TTC549 (cell line): ENCODE results near the gene ABT1.
"Not testable (repeated sequence)": the region's sequence is repeated elsewhere in the genome, so short reads cannot be mapped to it uniquely, and the experiment has no call there.

Source experiments
- FAIRE-seq: peaks from 2 replicates; lab custom pipeline; 2012; peaks lifted over from hg19 to GRCh38; lab: Jason Lieb, UNC

ABT1 gene

DNA sequence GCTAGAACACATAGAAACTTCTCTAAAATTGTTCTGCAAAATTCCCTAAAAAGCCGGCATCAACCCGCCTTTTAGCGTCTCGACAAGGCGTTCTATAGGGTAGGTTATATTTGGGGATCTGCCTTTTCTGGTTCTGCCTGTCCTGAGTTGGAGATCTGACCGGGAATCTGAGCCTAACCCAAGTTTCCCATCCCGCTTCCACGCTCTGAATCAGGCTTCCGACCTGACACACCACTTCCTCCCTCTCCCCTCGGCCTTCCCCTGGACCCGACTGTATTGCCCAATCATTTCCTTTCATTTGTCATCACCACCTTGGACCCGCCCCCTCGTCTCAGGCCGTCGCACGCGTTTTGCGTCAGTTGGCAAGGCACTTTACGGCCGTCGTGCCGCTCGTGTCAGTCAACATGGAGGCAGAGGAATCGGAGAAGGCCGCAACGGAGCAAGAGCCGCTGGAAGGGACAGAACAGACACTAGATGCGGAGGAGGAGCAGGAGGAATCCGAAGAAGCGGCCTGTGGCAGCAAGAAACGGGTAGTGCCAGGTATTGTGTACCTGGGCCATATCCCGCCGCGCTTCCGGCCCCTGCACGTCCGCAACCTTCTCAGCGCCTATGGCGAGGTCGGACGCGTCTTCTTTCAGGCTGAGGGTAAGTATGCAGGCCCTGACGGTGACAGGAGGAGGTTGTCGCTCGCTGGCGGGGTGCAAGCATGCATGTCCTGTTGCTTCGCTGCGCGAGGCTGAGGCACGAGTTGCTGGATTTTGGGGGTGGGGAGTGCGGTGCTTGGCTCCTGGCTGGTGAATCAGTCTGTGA lies at the start of gene ABT1:
Gene ABT1 (plus strand): TSS at position 375 of the 810 bp plus-strand sequence. CDS start 30 bp downstream, at position 405.
- FAIRE-seq = peak; percentile 86

- FAIRE-seq = not testable (repeated sequence)
Measured at GRCh38 chr6:26547363-26547762, 49.4 kb upstream of the ABT1 start.

GRCh38 chr6:26550250-26550993 lies 46.3 kb upstream of the ABT1 start:
- no peak for FAIRE-seq

DNA sequence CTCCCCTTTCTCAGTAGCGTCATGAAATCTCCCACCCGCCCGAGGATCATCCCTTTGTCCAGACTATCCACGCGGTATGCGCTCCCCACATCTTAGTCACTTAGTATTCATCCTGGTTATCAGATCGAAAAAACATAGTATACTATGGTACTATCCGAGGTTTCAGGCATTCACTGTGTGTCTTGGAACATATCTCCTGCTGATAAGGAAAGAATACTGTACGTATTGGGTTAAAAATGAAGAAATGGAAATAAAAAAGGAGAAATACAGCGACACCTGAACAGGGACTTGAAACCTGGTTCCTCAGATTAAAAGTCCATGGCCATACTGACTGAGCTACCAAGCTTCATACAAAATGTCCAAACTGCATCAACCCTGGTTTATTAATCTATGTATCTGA lies 44.5 kb upstream of the ABT1 start:
- FAIRE-seq = no peak

DNA sequence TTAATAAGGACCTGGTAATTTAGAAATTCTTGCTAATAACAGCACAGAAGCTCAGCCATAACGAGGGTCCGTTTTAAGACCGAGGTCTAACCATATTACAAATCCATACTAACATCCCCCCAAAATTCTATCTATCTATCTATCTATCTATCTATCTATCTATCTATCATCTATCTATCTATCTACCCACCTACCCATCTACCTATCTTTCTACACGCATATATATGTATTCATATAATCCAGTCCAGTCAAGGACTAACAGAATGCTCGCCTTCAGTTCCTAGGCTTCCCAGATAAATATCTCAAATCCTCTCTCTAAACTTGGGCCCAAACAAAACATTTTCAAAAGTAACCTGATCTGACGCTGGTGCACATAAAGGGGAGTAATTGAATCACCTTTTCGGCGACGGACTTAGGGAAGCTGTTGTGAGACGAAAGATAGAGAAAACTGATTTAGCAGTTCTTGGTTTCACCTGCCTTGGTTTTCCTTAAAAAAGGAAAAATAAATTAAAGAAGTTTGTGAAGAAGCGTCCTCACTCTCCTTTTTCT lies 44.0 kb upstream of the ABT1 start:
- no peak for FAIRE-seq

DNA sequence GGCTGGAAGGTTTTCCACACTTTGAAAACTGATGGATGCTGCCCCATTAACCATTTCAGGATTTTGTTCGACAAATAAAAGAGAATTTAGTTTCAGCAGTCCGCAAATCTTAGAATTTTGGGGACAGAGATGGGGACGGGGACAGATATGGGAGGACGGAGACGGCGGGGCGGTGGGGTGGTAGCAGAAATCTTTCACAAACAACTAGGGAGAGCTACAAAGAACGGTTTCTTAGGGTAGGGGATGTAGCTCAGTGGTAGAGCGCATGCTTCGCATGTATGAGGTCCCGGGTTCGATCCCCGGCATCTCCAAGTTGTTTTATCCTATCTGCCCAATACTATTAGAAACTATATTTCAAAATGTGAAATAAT lies 43.5 kb upstream of the ABT1 start:
- no peak for FAIRE-seq

DNA sequence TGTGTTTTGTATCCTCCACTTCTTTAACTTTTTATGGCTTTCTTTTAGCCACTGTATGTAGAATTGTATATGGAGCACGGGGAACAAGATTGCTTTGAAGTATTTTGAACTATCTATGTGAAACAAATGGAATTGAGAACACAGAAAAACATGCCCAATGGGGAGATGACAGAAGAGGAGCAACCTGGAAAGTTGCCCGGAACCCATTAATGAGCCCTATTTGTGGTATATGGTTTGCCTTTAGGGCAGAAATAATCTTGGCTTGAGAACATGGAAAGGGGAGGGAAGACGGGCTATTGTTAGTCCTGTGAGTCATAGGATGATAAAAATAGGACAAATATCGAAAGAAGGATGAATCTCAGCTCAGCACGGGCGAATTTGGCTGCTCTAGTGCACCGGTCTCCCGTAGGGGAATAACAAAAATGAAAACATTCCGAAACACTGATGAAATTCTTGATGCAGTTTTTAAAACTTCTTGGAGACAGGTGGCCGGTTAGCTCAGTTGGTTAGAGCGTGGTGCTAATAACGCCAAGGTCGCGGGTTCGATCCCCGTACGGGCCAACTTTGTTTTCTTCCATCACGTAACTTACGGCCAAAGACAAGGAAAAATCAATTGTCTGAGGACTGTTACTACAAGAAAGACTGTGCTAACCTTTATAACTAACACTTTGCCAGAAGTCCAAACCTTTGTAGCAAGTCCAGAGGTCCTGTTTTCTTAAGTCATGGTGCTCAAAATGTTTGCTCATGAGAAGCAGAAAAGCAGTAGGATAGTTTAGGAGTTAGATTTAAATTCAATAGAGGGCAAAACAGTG lies 42.9 kb upstream of the ABT1 start:
- peak; percentile 56 for FAIRE-seq

DNA sequence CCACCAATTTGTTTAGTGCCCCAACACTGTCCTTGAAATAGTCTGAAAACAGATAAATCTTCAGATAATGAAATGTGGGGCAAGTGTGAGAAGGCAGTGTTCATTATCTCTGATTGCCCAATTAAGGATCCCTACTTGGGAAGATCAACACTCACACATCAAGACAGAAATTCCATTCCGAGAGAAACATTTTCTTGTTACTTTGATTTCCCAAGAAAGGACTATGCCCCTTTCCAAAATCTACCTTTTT lies 42.4 kb upstream of the ABT1 start:
- no peak for FAIRE-seq

DNA sequence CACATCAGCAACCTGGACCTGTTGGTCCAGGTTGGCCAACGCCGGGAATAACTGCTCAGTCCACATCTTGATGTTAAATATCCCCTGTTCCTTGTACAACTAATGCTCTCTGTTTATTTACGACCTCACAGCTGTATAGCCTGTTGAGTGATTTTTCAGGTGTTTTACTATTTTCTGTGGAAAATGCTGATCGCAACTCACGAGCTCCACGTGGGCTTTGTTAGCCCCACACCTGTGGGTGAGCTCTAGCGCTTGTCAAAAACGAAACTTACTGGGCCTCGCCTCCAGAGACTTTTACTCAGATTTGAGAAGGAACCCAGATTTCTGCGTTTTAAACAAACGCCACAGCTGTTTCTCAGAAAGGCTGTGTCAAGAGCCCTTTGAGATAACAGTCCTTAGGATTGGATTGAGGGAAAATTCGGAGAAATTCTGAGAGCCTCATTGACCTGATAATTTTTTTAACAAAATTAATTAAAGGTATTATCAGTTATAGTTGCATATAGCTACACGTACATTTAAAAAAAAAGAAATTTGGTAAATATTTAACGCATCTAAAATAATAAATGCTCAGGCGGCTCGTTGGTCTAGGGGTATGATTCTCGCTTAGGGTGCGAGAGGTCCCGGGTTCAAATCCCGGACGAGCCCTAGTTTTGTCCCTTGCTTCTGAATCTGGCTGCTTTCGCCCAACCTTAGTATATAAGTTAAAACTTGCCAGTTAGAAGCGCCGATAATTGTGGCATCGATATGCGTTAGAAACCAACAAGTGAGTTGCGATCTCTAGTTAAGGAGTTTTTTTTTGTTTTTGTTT lies 41.9 kb upstream of the ABT1 start:
- FAIRE-seq = peak; percentile 17

GRCh38 chr6:26555505-26556262 lies 41.1 kb upstream of the ABT1 start:
- FAIRE-seq = no peak

- peak; percentile 86 for FAIRE-seq
Measured at GRCh38 chr6:26556263-26557070, 40.3 kb upstream of the ABT1 start.

DNA sequence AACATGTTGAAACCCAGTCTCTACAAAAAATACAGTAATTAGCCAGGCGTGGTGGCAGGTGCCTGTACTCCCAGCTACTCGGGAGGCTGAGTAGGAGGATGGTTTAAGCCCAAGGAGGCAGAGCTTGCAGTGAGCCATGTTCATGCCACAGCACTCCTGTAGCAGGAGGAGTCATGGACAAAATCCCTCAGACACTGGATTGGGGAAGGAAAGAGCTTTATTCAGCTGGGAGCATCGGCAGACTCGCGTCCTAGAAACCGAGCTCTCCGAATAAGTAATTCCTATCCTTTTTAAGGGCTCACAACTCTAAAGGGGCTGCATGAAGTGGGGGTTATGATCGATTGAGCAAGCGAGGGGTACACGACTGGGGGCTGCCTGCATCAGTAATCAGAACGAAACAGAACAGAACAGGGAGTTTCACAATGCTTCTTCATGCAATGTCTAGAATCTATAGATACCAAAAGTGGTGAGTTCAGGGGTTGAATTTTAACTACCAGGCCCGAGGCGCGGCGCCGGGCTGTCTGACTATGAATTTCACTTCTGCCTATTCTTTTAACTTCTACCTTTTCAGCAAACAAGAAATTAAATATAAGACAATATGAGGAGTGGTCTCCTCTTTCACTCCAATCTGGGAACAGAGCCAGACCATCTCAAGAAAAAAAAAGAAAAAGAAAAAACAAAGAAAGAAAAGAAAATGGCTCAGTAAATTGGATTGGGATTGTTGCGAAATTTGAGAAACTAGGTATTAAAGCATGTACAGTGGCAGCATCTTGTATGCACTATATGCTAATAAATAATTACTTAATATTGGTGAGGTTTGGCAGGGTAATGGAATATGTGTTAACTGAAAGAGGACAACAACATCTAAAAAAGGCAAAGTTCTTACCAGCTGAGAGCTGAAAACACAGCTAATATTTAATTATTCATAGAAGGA lies 35.0 kb upstream of the ABT1 start:
- FAIRE-seq = no peak

- FAIRE-seq = no peak
Measured at GRCh38 chr6:26563488-26563887, 33.3 kb upstream of the ABT1 start.

- FAIRE-seq = peak; percentile 9
Measured at GRCh38 chr6:26568601-26569432, 27.9 kb upstream of the ABT1 start.

DNA sequence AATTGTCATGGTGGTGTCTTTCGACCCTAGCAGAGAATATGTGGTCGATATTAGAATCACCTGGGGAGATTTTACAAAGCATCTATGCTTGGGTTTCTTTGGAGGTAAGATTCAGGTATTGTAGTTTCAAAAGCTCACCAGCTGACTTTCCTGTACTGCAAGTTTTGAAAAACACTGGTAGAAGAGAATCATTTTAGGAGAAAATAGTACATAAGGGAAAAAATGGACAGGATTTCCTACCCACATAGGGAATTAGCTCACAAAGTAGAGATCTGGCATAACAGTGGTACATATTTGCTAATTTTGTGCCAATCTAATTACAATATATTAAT lies 27.4 kb upstream of the ABT1 start:
- FAIRE-seq = no peak

GRCh38 chr6:26570027-26570809 lies 26.5 kb upstream of the ABT1 start:
- no peak for FAIRE-seq

DNA sequence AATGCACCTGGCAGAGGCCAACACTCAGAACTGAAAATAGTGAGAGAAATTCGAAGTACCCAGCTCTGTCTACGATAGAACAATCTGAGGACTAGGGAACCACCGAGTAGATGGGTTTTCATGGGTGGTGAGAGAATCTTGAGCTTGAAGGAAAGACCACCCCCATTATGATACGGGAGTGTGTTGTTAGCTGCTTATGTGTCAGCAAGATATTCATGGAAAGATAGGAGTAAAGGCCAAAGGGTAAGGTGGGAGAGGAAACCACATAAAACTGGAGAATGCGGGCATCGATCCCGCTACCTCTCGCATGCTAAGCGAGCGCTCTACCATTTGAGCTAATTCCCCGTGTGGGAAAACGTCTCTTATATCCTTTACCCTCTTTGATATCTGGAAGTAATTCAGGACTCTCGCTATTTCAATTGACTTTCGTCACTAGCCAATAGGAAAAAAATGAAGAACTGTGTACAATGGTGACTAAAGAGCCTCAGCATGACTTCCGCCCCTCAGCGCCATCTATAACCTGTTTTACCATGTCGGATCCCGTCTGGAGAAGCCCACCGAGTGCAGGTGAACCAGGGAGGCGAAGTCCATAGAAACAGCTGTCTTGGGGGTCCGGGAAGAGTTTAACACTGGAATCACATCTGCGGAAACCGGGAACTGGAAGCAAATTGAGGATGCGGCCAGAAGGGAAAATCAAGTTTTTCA lies 25.0 kb upstream of the ABT1 start:
- peak; percentile 81 for FAIRE-seq
